ENCODE results near the gene ABI3. TPM values are rescaled to one million over a fixed set of nuclear protein-coding genes. Genes with fewer than 3 reads are reported as not detected.
A peak's percentile ranks its signal among the peaks of the same experiment; 100 is the strongest.

ABI3 gene
- total RNA-seq, 4 donors from 2014 or later, result 0.60 to 7.6 (median 5.9) TPM

GRCh38 chr17:49226771-49227435 is 16.4 kb downstream of the ABI3 start:
- H3K36me3 ChIP-seq, result no peaks in the 10 kb centered on the region
- DNase-seq, result no peak
- no peak overlapping the region for H3K27ac ChIP-seq
- peaks cover 53% of the 10 kb centered on the region for H3K27me3 ChIP-seq
- H3K4me3 ChIP-seq, result no peak overlapping the region
- intact Hi-C loops (cut with DNase I; ENCODE audit: low total_unique reads), result no loop called here
- H3K4me1 ChIP-seq, result peaks cover 22 to 41% (median 31%) of the 10 kb centered on the region in 4 donors
- TF ChIP-seq POLR2AphosphoS5 (IDR thresholded peaks at IDR 0.05) (no peak), EP300 (IDR thresholded peaks at IDR 0.05; ENCODE audit: low read depth) (no peak), POLR2A (IDR thresholded peaks at IDR 0.05) (no peak), CTCF (IDR thresholded peaks at IDR 0.05) (no peak)
- no peaks in the 10 kb centered on the region for H3K9me3 ChIP-seq
- in situ Hi-C loops (cut with MboI; ENCODE audit: low pct_ligation_motif_present in 1 of 4, low pct_unique_long_range_greater_than_20kb in 1 of 4, low sequenced_read_pairs in 3 of 4), result loop anchor here in 2 of 4 donors (5.0 kb wide), 2 partner anchors 45 to 50 kb away; no protein-coding TSS in a partner anchor
- 77 to 88% methylated on average over 2 to 3 of the region's 3 CpGs for WGBS, 2 donors (ENCODE audit: low coverage in 1 of 2)

- no peak overlapping the region for H3K27ac ChIP-seq
- TF ChIP-seq POLR2AphosphoS5 (IDR thresholded peaks at IDR 0.05) (no peak), CTCF (IDR thresholded peaks at IDR 0.05) (peak; percentile 78 to 84 (median 83))
- intact Hi-C loops (cut with DNase I; ENCODE audit: low total_unique reads), result no loop called here
- no peak overlapping the region for H3K4me3 ChIP-seq
- peaks cover 22 to 41% (median 31%) of the 10 kb centered on the region in 4 donors for H3K4me1 ChIP-seq
- peaks cover 53% of the 10 kb centered on the region for H3K27me3 ChIP-seq
- peak; percentile 85 for DNase-seq
- in situ Hi-C loops (cut with MboI; ENCODE audit: low pct_ligation_motif_present in 1 of 4, low pct_unique_long_range_greater_than_20kb in 1 of 4, low sequenced_read_pairs in 3 of 4), result loop anchor here in 2 of 4 donors (5.0 kb wide), 2 partner anchors 45 to 50 kb away; no protein-coding TSS in a partner anchor
- 18 to 29% methylated on average over 4 to 5 of the region's 5 CpGs for whole genome bisulfite sequencing, 2 donors (ENCODE audit: low coverage in 1 of 2)
- H3K36me3 ChIP-seq, result no peaks in the 10 kb centered on the region
- no peaks in the 10 kb centered on the region for H3K9me3 ChIP-seq
These were observed 17.1 kb downstream of the ABI3 start for GRCh38 chr17:49227436-49228261.

- in situ Hi-C loops (cut with MboI; ENCODE audit: low pct_ligation_motif_present in 1 of 4, low pct_unique_long_range_greater_than_20kb in 1 of 4, low sequenced_read_pairs in 3 of 4), result loop anchor here in 2 of 4 donors (5.0 kb wide), 2 partner anchors 47 to 52 kb away; no protein-coding TSS in a partner anchor
- Histone ChIP-seq H3K4me3 (no peak overlapping the region), H3K4me1 (peaks cover 12 to 30% (median 21%) of the 10 kb centered on the region in 4 donors), H3K9me3 (no peaks in the 10 kb centered on the region), H3K27ac (no peak overlapping the region), H3K27me3 (peaks cover 45% of the 10 kb centered on the region), H3K36me3 (no peaks in the 10 kb centered on the region)
- DNase-seq, result no peak
- WGBS, 2 donors (ENCODE audit: low coverage in 1 of 2), result 70% methylated on average over 6 of the region's 6 CpGs; no CpG with 5 or more reads in 1 of the 2 donors
- no peak for TF ChIP-seq POLR2AphosphoS5 (IDR thresholded peaks at IDR 0.05)
- TF ChIP-seq POLR2A (IDR thresholded peaks at IDR 0.05), result no peak
- no peak for TF ChIP-seq EP300 (IDR thresholded peaks at IDR 0.05; ENCODE audit: low read depth)
- TF ChIP-seq CTCF (IDR thresholded peaks at IDR 0.05), result no peak
- intact Hi-C loops (cut with DNase I; ENCODE audit: low total_unique reads), result no loop called here
These were observed 18.7 kb downstream of the ABI3 start for GRCh38 chr17:49229076-49229804.

Data from transverse colon (tissue), 4 donors.